BE2C (cell line): ENCODE measurements around the gene UPK3A.

Source experiments
- DNase-seq: peaks from one replicate; pipeline ENCODE4 v3.0.0-alpha.2; 2020
- H3K27me3 ChIP-seq: fragments of 250-450 bp; sonication (Bioruptor Pico); 2 replicates; pipeline ENCODE4 v1.5.1; 2020; ENCODE audit warnings: mild to moderate bottlenecking
- H3K36me3 ChIP-seq: fragments of 250-450 bp; sonication (Bioruptor Pico); 2 replicates; pipeline ENCODE4 v1.5.1; 2020; ENCODE audit warnings: mild to moderate bottlenecking
- H3K4me1 ChIP-seq: fragments of 250-450 bp; sonication (Bioruptor Pico); 2 replicates; pipeline ENCODE4 v1.5.1; 2020
- H3K4me3 ChIP-seq: 2 replicates; pipeline ENCODE4 v1.5.1; 2011; ENCODE audit warnings: low read depth, low read length
- H3K9me3 ChIP-seq: fragments of 250-450 bp; sonication (Bioruptor Pico); 2 replicates; pipeline ENCODE4 v1.5.1; 2020
- CTCF ChIP-seq: IDR thresholded peaks from 2 replicates; pipeline ENCODE4 v1.5.1; 2012; ENCODE audit warnings: mild to moderate bottlenecking, low read depth, low read length

UPK3A gene

DNA sequence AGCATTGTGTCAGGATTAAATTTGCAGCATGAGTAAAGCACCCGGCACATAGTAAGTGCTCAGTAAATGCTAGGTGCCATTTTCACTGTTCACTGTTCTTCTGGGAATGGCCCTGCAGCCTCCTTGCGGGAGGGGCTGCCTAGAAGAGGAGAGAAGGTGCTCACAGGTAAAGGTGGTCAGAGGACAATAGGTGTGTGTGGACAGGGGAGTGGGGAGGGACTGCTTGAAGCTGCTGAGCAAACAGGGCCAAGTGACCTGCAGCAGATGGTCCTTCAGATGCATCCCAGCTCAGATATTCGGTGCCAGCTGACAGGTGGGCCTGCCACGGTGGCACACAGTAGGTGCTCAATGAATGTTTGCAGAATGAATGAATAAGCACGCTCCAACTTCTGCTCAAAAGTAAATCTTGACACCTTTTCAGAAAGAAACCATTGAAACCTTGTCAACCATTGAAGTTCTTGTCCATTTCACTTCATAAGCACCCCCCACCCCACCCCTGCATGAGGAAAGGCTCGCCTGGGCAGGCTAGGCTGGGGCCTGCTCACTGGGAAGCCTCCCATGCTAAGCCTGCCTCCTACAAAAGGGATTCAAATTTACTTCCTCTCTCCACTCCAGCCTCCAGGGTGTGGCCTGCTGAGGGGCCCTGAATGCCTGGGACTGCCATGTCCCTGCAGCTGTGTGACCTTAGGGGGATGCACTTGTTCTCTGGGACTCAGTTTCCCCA is 45.6 kb upstream of the UPK3A start:
- no peak for TF ChIP-seq CTCF
- Histone ChIP-seq H3K4me3 (no peak overlapping the region; the same call in 1 of the 2 replicates), H3K27me3 (no peaks in the 10 kb centered on the region), H3K9me3 (no peaks in the 10 kb centered on the region), H3K4me1 (peaks cover 3% of the 10 kb centered on the region), H3K36me3 (peaks cover 3% of the 10 kb centered on the region; the same call in 1 of the 2 replicates)
- no peak for DNase-seq

DNA sequence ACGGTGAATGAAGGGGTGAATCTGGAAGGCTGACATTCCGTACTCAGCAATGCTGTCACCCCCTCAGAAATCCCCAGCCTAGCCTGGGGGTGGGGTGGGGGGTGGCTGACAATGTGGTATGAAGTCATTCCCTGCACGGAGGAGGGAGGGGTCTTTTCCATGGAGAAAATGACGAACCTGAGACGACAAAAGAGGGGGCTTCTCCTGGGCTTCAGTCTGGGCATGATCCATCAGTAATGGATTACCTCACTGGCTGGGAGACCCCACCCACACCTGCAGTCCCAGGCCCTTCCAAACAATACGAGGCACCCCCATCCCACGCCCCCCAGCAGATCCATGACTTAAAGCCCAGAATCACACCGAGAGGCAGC is 45.1 kb upstream of the UPK3A start:
- Histone ChIP-seq H3K4me3 (peak overlapping the region; percentile 70), H3K36me3 (peaks cover 3% of the 10 kb centered on the region; the same call in 1 of the 2 replicates), H3K4me1 (peaks cover 3% of the 10 kb centered on the region), H3K9me3 (no peaks in the 10 kb centered on the region), H3K27me3 (no peaks in the 10 kb centered on the region)
- DNase-seq: no peak
- TF ChIP-seq CTCF: no peak

DNA sequence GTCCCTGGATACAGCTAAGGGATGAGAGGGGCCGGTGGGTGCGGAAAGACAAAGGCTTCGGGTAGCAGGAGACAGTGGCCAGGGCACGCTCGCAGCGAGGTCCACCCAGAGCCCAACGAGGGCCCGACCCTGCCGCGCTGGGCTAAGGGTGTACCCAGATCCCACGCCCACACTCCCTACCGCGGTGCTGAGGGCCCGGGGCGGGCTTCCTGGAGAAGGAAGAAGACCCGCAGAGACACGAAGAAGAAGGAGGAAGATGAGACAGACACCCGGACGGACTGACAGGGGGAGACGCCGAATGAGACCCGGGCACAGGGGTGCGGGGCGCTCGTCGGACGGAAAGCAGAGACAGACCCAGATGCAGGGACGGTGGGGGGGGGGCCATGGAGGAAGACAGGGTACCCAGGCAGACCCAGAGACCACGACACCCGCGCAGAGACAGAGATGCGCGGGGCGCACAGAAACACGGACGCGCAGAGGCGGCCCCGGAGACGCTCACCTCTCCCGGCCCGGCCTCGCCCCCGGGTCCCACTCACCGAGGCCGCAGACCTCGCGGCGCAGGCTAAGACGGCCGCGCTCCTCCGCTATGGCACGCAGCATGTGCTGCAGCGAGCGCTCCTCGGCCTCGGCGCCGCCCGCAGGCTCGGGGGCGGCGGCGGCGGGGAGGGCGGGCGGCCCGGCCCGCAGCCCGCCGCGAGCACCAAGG is 44.5 kb upstream of the UPK3A start:
- Histone ChIP-seq H3K4me1 (peaks cover 3% of the 10 kb centered on the region), H3K27me3 (no peaks in the 10 kb centered on the region), H3K36me3 (peaks cover 3% of the 10 kb centered on the region; the same call in 1 of the 2 replicates), H3K4me3 (peak overlapping the region; percentile 70), H3K9me3 (no peaks in the 10 kb centered on the region)
- peak; percentile 53 for DNase-seq
- TF ChIP-seq CTCF: no peak

DNA sequence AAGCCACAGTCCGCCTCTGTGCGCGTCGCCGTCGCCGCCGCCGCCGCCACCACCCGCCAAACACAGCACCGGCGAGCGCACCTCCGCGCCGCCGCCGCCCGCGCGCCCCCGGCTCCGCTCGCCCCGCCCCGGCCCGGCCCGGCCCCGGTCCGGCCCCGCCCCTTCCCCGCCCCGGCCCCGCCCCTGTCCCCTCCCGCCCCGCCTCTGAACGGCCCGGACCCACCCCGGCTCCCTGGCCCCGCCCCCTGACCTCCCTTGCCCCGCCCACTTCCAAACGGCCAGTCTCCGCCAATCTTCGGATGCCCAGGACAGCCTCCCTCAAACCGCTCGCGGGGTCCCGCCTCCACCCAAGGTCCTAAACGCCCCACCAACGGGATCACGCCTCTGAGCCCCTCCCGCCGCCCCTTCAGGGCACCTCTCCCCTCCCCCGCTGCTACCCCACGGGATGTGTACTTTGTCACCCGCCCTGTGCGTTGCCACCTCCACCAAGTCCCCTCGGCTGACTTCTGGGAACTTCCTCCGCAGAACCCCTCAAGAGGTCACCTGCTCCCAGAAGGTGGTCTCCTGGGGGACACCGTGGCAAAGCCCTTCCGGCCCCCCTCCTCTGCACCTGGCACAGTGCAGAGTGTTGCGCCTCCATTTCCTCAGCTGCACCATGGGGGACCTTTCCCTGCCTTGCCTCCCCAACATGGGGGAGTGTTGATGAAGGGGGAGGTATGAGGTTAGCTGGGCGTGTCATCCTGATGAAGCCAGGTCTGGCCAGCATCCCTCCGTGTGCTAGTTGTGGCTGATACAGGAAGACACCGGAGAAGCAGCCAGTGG is 43.7 kb upstream of the UPK3A start, which contains the start of gene KIAA0930:
Gene KIAA0930 (minus strand): TSS at position 85 of the 822 bp plus-strand sequence. CDS start 191 bp downstream, outside the sequence.
- peak within 1 kb of the TSS; percentile 70 for H3K4me3 ChIP-seq
- peak; percentile 81 for DNase-seq

DNA sequence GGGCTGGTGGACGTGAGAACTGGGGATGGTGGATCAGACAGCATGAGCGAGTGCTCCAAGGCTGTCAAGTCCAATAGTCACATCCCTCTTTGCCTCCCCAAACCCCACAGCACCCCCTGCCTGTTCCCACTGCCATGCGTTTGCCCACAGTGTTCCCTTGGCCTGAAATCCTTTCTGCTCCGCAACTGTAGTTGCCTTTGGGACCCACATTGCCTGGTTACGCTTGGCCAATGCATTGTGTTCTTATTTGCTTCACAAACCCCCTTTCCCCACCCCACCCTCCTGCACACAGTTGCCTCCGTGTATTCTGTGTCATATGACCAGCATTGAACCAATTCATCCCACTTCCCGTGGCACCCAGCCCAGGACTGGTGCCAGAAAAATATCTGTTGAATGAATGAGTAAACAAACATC is 42.0 kb upstream of the UPK3A start:
- H3K4me1 ChIP-seq: peaks cover 3% of the 10 kb centered on the region
- peak; percentile 40 for DNase-seq
- peaks cover 3% of the 10 kb centered on the region; the same call in 1 of the 2 replicates for H3K36me3 ChIP-seq
- no peaks in the 10 kb centered on the region for H3K27me3 ChIP-seq
- H3K9me3 ChIP-seq: no peaks in the 10 kb centered on the region
- peak; percentile 39 for TF ChIP-seq CTCF
- H3K4me3 ChIP-seq: no peak overlapping the region

More for the DNA sequence above, 43.7 kb upstream of the UPK3A start, which contains the start of gene KIAA0930:
- Histone ChIP-seq H3K9me3 (no peaks in the 10 kb centered on the region), H3K36me3 (peaks cover 3% of the 10 kb centered on the region; the same call in 1 of the 2 replicates), H3K27me3 (no peaks in the 10 kb centered on the region), H3K4me1 (peaks cover 3% of the 10 kb centered on the region)
- TF ChIP-seq CTCF: no peak
